H1 (cell line): Measurements from ENCODE around the gene GRAMD1C. TPM values are rescaled to one million over a fixed set of nuclear protein-coding genes. Genes with fewer than 3 reads are reported as not detected.

Source experiments
- CTCF ChIA-PET: fragments of 300-600 bp; sonication (Branson Sonifier 250); formaldehyde crosslinking; loops from one replicate; lab custom pipeline; 2021; ENCODE audit not compliant: partially characterized antibody; lab: Charles Lee
- POLR2A ChIA-PET: fragments of 300-600 bp; sonication (Branson Sonifier 250); formaldehyde crosslinking; loops from one replicate; lab custom pipeline; 2021; ENCODE audit warnings: inconsistent platforms; ENCODE audit not compliant: partially characterized antibody; lab: Charles Lee
- DNase-seq, 2 experiments: peaks; one replicate each; pipeline versions ENCODE4 v3.0.0 to v3.0.0-alpha.2; 2010 to 2022; ENCODE audit warnings: low spot score in 2 of 2, low read depth in 1 of 2, mixed read lengths in 1 of 2
- FAIRE-seq: peaks from 2 replicates; lab custom pipeline; 2011; peaks lifted over from hg19 to GRCh38; lab: Jason Lieb, UNC
- H2AFZ ChIP-seq: 2 replicates; pipeline ENCODE4 v1.8.1; 2012; ENCODE audit warnings: low read length, inconsistent platforms
- H2AK5ac ChIP-seq: 2 replicates; pipeline ENCODE4 v1.6.1; 2013; ENCODE audit warnings: low read depth, low read length
- H2BK120ac ChIP-seq: replicated peaks from 2 replicates; pipeline ENCODE3; 2013; ENCODE audit warnings: low read depth, low read length, inconsistent platforms
- H2BK12ac ChIP-seq: 2 replicates; pipeline ENCODE4 v1.6.1; 2013; ENCODE audit warnings: low read depth, low read length
- H2BK15ac ChIP-seq: 2 replicates; pipeline ENCODE4 v1.6.1; 2013; ENCODE audit warnings: low read length
- H2BK20ac ChIP-seq: 2 replicates; pipeline ENCODE4 v1.6.1; 2013; ENCODE audit warnings: low read length
- H2BK5ac ChIP-seq: 2 replicates; pipeline ENCODE4 v1.6.1; 2013; ENCODE audit warnings: low read depth, low read length
- H3K14ac ChIP-seq: 2 replicates; pipeline ENCODE4 v1.6.1; 2013; ENCODE audit warnings: inconsistent platforms; ENCODE audit not compliant: insufficient read length
- H3K18ac ChIP-seq: 2 replicates; pipeline ENCODE4 v1.6.1; 2013; ENCODE audit warnings: low read length; ENCODE audit errors: extremely low read depth
- H3K23ac ChIP-seq: 2 replicates; pipeline ENCODE4 v1.6.1; 2013; ENCODE audit warnings: inconsistent platforms; ENCODE audit not compliant: insufficient read length
- H3K23me2 ChIP-seq: 2 replicates; pipeline ENCODE4 v1.6.1; 2013; ENCODE audit warnings: low read depth, low read length
- H3K27ac ChIP-seq: 2 replicates; pipeline ENCODE4 v1.6.1; 2011; ENCODE audit warnings: low read depth, low read length, inconsistent platforms
- H3K27me3 ChIP-seq, 4 experiments: replicated peaks in 1 of 4; 1 replicate in 1 of 4; 2 replicates in 3 of 4; pipeline versions ENCODE4 v1.6.1 to v1.8.1; 2011 to 2013; ENCODE audit warnings: low read length in 3 of 4, mild to moderate bottlenecking in 3 of 4, inconsistent platforms in 2 of 4, mixed read lengths in 2 of 4, moderate library complexity in 1 of 4; ENCODE audit not compliant: control insufficient read depth in 3 of 4, insufficient read depth in 3 of 4; ENCODE audit errors: extremely low read depth in 1 of 4
- H3K36me3 ChIP-seq, 4 experiments: 2 replicates each; pipeline versions ENCODE4 v1.6.1 to v1.8.1; 2011 to 2013; ENCODE audit warnings: mild to moderate bottlenecking in 4 of 4, low read length in 3 of 4, moderate library complexity in 2 of 4, control low read depth in 1 of 4, inconsistent platforms in 1 of 4; ENCODE audit not compliant: insufficient read depth in 4 of 4, control insufficient read depth in 2 of 4
- H3K4ac ChIP-seq: replicated peaks from 2 replicates; pipeline ENCODE3; 2013; ENCODE audit warnings: low read length, low read depth, mixed read lengths, inconsistent platforms; ENCODE audit not compliant: insufficient read length
- H3K4me1 ChIP-seq, 4 experiments: replicated peaks in 1 of 4; 1 replicate in 1 of 4; 2 replicates in 3 of 4; pipeline versions ENCODE4 v1.6.1 to v1.8.1; 2011 to 2013; ENCODE audit warnings: low read length in 3 of 4, inconsistent platforms in 2 of 4, mixed read lengths in 1 of 4; ENCODE audit not compliant: insufficient read depth in 4 of 4, control insufficient read depth in 3 of 4
- H3K4me2 ChIP-seq, 2 experiments: 2 replicates each; pipeline versions ENCODE4 v1.6.1 to v1.8.1; 2011 to 2013; ENCODE audit warnings: low read depth in 2 of 2, low read length in 2 of 2, control low read depth in 1 of 2, inconsistent platforms in 1 of 2, mild to moderate bottlenecking in 1 of 2; ENCODE audit not compliant: insufficient read depth in 1 of 2
- H3K4me3 ChIP-seq, 4 experiments: fragments of 200-600, 300-600 bp in 1 of 4; sonication (generic), shearing (Covaris generic), sonication (Bioruptor Twin) in 1 of 4; 2 replicates each; pipeline versions ENCODE4 v1.5.1 to v1.8.1; 2011 to 2016; ENCODE audit warnings: low read length in 4 of 4, low read depth in 3 of 4, control low read depth in 2 of 4, inconsistent platforms in 2 of 4, mild to moderate bottlenecking in 2 of 4, mixed read lengths in 1 of 4, moderate library complexity in 1 of 4; ENCODE audit not compliant: insufficient read depth in 2 of 4; ENCODE audit errors: extremely low read depth in 1 of 4
- H3K56ac ChIP-seq: replicated peaks from 2 replicates; pipeline ENCODE3; 2013; ENCODE audit warnings: low read depth, mild to moderate bottlenecking, mixed read lengths, low read length, inconsistent platforms; ENCODE audit not compliant: insufficient read length
- H3K79me1 ChIP-seq: 2 replicates; pipeline ENCODE4 v1.6.1; 2013; ENCODE audit warnings: low read depth, low read length, control low read depth
- H3K79me2 ChIP-seq, 2 experiments: 2 replicates each; pipeline versions ENCODE4 v1.6.1 to v1.8.1; 2012 to 2013; ENCODE audit warnings: low read length in 2 of 2, mild to moderate bottlenecking in 2 of 2, inconsistent platforms in 1 of 2; ENCODE audit not compliant: insufficient read depth in 2 of 2, control insufficient read depth in 1 of 2
- H3K9ac ChIP-seq, 4 experiments: replicated peaks in 1 of 4; 1 replicate in 1 of 4; 2 replicates in 3 of 4; pipeline versions ENCODE4 v1.6.1 to v1.8.1; 2011 to 2013; ENCODE audit warnings: low read depth in 3 of 4, low read length in 3 of 4, control low read depth in 2 of 4, mild to moderate bottlenecking in 2 of 4, moderate library complexity in 2 of 4, inconsistent platforms in 1 of 4; ENCODE audit errors: extremely low read depth in 1 of 4
- H3K9me3 ChIP-seq, 2 experiments: 2 replicates each; pipeline versions ENCODE4 v1.6.1 to v1.8.1; 2012 to 2013; ENCODE audit warnings: mild to moderate bottlenecking in 2 of 2, moderate library complexity in 2 of 2, control low read depth in 1 of 2, inconsistent platforms in 1 of 2, low read depth in 1 of 2, low read length in 1 of 2, mixed read lengths in 1 of 2; ENCODE audit not compliant: insufficient read depth in 2 of 2
- H4K20me1 ChIP-seq, 2 experiments: replicated peaks in 1 of 2; 2 replicates each; pipeline versions ENCODE3 to v1.8.1; 2011 to 2013; ENCODE audit warnings: inconsistent platforms in 2 of 2, low read length in 2 of 2, mild to moderate bottlenecking in 1 of 2; ENCODE audit not compliant: insufficient read depth in 2 of 2, control insufficient read depth in 1 of 2
- H4K5ac ChIP-seq: 2 replicates; pipeline ENCODE4 v1.6.1; 2013; ENCODE audit warnings: low read length, low read depth, mixed read lengths, inconsistent platforms; ENCODE audit not compliant: insufficient read length
- H4K8ac ChIP-seq: 2 replicates; pipeline ENCODE4 v1.8.0; 2013; ENCODE audit warnings: mild to moderate bottlenecking, moderate library complexity, low read length, inconsistent platforms; ENCODE audit not compliant: insufficient read depth; ENCODE audit errors: extremely low read depth
- H4K91ac ChIP-seq: replicated peaks from 2 replicates; pipeline ENCODE3; 2013; ENCODE audit warnings: low read length, mixed read lengths, inconsistent platforms; ENCODE audit not compliant: insufficient read length
- BCL11A ChIP-seq, 2 experiments: IDR thresholded peaks; one replicate each; pipeline ENCODE4 v1.6.1; 2011; ENCODE audit warnings: low read depth in 2 of 2, low read length in 2 of 2, mild to moderate bottlenecking in 2 of 2
- EGR1 ChIP-seq: IDR thresholded peaks from 2 replicates; pipeline ENCODE4 v1.6.1; 2011; ENCODE audit warnings: low read depth, low read length, borderline replicate concordance
- EP300 ChIP-seq, 2 experiments: IDR thresholded peaks; 1 replicate in 1 of 2; 2 replicates in 1 of 2; pipeline ENCODE4 v1.6.1; 2011 to 2012; ENCODE audit warnings: low read depth in 2 of 2, low read length in 2 of 2, mild to moderate bottlenecking in 2 of 2, borderline replicate concordance in 1 of 2, inconsistent platforms in 1 of 2, moderate library complexity in 1 of 2
- EZH2 ChIP-seq: fragments of 200-600 bp; sonication (generic); IDR thresholded peaks from 2 replicates; pipeline ENCODE4 v1.7.1; 2012; ENCODE audit warnings: low read depth, mild to moderate bottlenecking, moderate library complexity, low read length, inconsistent platforms; ENCODE audit not compliant: severe bottlenecking
- GABPA ChIP-seq: IDR thresholded peaks from 2 replicates; pipeline ENCODE4 v1.6.1; 2011; ENCODE audit warnings: mild to moderate bottlenecking, low read length, moderate library complexity, borderline replicate concordance; ENCODE audit not compliant: insufficient read depth
- KDM1A ChIP-seq: fragments of 200-600, 300-600 bp; sonication (generic); IDR thresholded peaks from 2 replicates; pipeline ENCODE4 v1.7.1; 2016; ENCODE audit warnings: mild to moderate bottlenecking, low read length, borderline replicate concordance
- KDM4A ChIP-seq: IDR thresholded peaks from one replicate; pipeline ENCODE4 v1.7.1; 2012; ENCODE audit warnings: low read depth, mild to moderate bottlenecking, moderate library complexity, low read length, inconsistent platforms; ENCODE audit not compliant: severe bottlenecking
- RAD21 ChIP-seq, 2 experiments: IDR thresholded peaks in 1 of 2; conservative IDR thresholded peaks in 1 of 2; 2 replicates each; pipeline ENCODE4 v1.6.1; 2011; ENCODE audit warnings: low read depth in 2 of 2, low read length in 2 of 2, improper control_type of control experiment in 1 of 2, inconsistent platforms in 1 of 2, mild to moderate bottlenecking in 1 of 2, moderate library complexity in 1 of 2
- SIRT6 ChIP-seq: IDR thresholded peaks from one replicate; pipeline ENCODE4 v1.7.1; 2012; ENCODE audit warnings: low read length, inconsistent platforms
- SIX5 ChIP-seq: IDR thresholded peaks from 2 replicates; pipeline ENCODE4 v1.6.1; 2011; ENCODE audit warnings: mild to moderate bottlenecking, low read depth, low read length
- SP1 ChIP-seq: IDR thresholded peaks from 2 replicates; pipeline ENCODE4 v1.6.1; 2011; ENCODE audit warnings: low read depth, low read length
- SP2 ChIP-seq: IDR thresholded peaks from 2 replicates; pipeline ENCODE4 v1.6.1; 2012; ENCODE audit warnings: mild to moderate bottlenecking, low read length, inconsistent platforms
- SP4 ChIP-seq: IDR thresholded peaks from 2 replicates; pipeline ENCODE4 v1.6.1; 2012; ENCODE audit warnings: low read length, inconsistent platforms
- SRF ChIP-seq: IDR thresholded peaks from 2 replicates; pipeline ENCODE4 v1.6.1; 2011; ENCODE audit warnings: mild to moderate bottlenecking, low read depth, low read length, moderate library complexity
- TBP ChIP-seq: IDR thresholded peaks from 2 replicates; pipeline ENCODE4 v1.6.1; 2011; ENCODE audit warnings: low read depth, low read length, improper control_type of control experiment
- whole genome bisulfite sequencing, 2 experiments: shearing (Covaris generic) in 1 of 2; methylation state at CpG; one replicate each; pipeline versions ENCODE4 v1.1.6 to v1.1.7; 2013 to 2015; ENCODE audit warnings: low lambda C conversion rate in 2 of 2, mixed read lengths in 2 of 2, inconsistent platforms in 1 of 2, low coverage in 1 of 2, missing lambda C conversion rate in 1 of 2; ENCODE audit not compliant: insufficient replicate concordance in 2 of 2, insufficient coverage in 1 of 2, insufficient read length in 1 of 2; ENCODE audit errors: extremely low coverage in 1 of 2, missing lambda C conversion rate in 1 of 2; 5-methylcytosine and 5-hydroxymethylcytosine counted together
- polyA plus RNA-seq, 7 experiments: library from polyadenylated mRNA; depleted of rRNA in 3 of 7; stranded (reverse) in 5 of 7; unstranded in 2 of 7; fragments of >200 nt in 5 of 7; fragments of 200-250 nt in 2 of 7; gene quantifications; 1 replicate in 5 of 7; 2 replicates in 1 of 7; 4 replicates in 1 of 7; pipeline versions ENCODE4 v1.2.1 to v1.2.3, GENCODE V29; 2011 to 2013; ENCODE audit warnings: missing spikeins in 2 of 7, mixed read lengths in 2 of 7
- total RNA-seq: library from RNA; stranded (reverse); fragmentation: NEBNext Ultra II Directional; extraction: Animal tissue kit (Norgen Biotek cat#: 25700); gene quantifications from 2 replicates; pipeline ENCODE4 v1.2.1, GENCODE V29; 2021

Gene GRAMD1C
- total and polyA plus RNA-seq, 2 of the 8 experiments (the other 6 are each of a cell fraction or from before 2014, with no cell fraction given) = 0.62 to 2.1 TPM

DNA sequence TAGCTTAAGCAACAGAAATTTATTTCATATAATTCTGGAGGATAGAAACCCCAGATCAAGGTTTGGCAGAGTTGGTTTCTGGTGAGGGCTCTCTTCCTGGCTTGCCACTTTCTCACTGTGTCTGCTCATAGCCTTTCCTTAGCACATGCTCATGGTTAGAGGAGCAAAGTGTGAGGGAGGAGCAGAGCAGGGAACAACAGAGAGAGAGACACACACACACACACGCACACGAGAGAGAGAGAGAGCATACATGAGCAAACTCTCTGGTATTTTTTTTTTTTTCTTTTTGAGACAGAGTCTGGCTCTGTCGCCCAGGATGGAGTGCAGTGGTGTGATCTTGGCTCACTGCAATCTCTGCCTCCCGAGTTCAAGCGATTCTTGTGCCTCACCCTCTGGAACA, 72.4 kb downstream of the GRAMD1C start:
- H3K23me2 ChIP-seq = no peaks in the 10 kb centered on the region
- H3K4me3 ChIP-seq = no peak overlapping the region
- ChIA-PET CTCF (interaction anchor here (0.6 to 2.1 kb wide), 7 partner anchors 14 to 76 kb away, joined by 3 to 12 read pairs (median 5); partner anchors contain the start of gene GRAMD1C), POLR2A (no interaction called here)
- no peak overlapping the region for H3K56ac ChIP-seq
- H2AFZ ChIP-seq = no peak overlapping the region
- no peak overlapping the region for H2BK20ac ChIP-seq
- 86% methylated on average over 3 of the region's 5 CpGs; no CpG with 5 or more reads in 1 of the 2 experiments for WGBS, 2 experiments
- H3K14ac ChIP-seq = no peak overlapping the region
- H3K4ac ChIP-seq = no peak overlapping the region
- no peak overlapping the region for H3K4me2 ChIP-seq
- H2AK5ac ChIP-seq = no peak overlapping the region
- no peak overlapping the region for H3K27ac ChIP-seq
- H3K9ac ChIP-seq = no peak overlapping the region
- H3K79me1 ChIP-seq = no peaks in the 10 kb centered on the region
- no peak overlapping the region for H4K91ac ChIP-seq
- no peaks in the 10 kb centered on the region for H3K79me2 ChIP-seq
- no peak overlapping the region for H2BK120ac ChIP-seq
- H4K20me1 ChIP-seq = no peaks in the 10 kb centered on the region
- no peaks in the 10 kb centered on the region for H3K4me1 ChIP-seq
- H4K5ac ChIP-seq = no peak overlapping the region
- H3K36me3 ChIP-seq = no peaks in the 10 kb centered on the region
- no peak overlapping the region for H2BK5ac ChIP-seq
- H2BK15ac ChIP-seq = no peak overlapping the region
- no peak overlapping the region for H3K18ac ChIP-seq
- no peak for DNase-seq
- H2BK12ac ChIP-seq = no peak overlapping the region
- no peaks in the 10 kb centered on the region for H3K27me3 ChIP-seq
- no peak for FAIRE-seq
- H3K9me3 ChIP-seq = no peaks in the 10 kb centered on the region
- H4K8ac ChIP-seq = no peak overlapping the region
- no peak overlapping the region for H3K23ac ChIP-seq
- TF ChIP-seq SP4 (no peak), SP1 (no peak), SP2 (no peak), KDM4A (no peak), RAD21 (IDR thresholded peaks at IDR 0.05 in 1 of 2, conservative IDR thresholded peaks at IDR 0.05 in 1 of 2; ENCODE audit: low read depth in 2 of 2, low read length in 2 of 2) (no peak), SIX5 (no peak), KDM1A (no peak), SIRT6 (no peak), EGR1 (no peak), EP300 (IDR thresholded peaks at IDR 0.05; ENCODE audit: borderline replicate concordance in 1 of 2, low read depth in 2 of 2, low read length in 2 of 2) (no peak), TBP (no peak), EZH2 (no peak), GABPA (no peak), SRF (no peak), BCL11A (IDR thresholded peaks at IDR 0.05; ENCODE audit: low read depth in 2 of 2, low read length in 2 of 2) (no peak)
